Measurements from ENCODE around the gene KCTD18. TPM values are rescaled to one million over a fixed set of nuclear protein-coding genes. Genes with fewer than 3 reads are reported as not detected.

Gene KCTD18
- total RNA-seq, 2 donors from 2014 or later, result 10.5 to 42.3 TPM

GRCh38 chr2:200449149-200449548 lies 60.7 kb downstream of the KCTD18 start:
- intact Hi-C loops (cut with DNase I), result no loop called here
- Histone ChIP-seq H3K9me3 (no peaks in the 10 kb centered on the region), H3K36me3 (replicated peaks in 1 of 2; ENCODE audit: insufficient read depth in 1 of 2, low read depth in 2 of 2) (no peaks in the 10 kb centered on the region), H3K27me3 (no peaks in the 10 kb centered on the region), H3K4me1 (no peaks in the 10 kb centered on the region), H3K27ac (no peak overlapping the region), H3K4me3 (no peak overlapping the region)
- WGBS, 2 donors, result 78 to 83% methylated on average over 4 of the region's 4 CpGs
- no peak for TF ChIP-seq CTCF (IDR thresholded peaks at IDR 0.05)
- TF ChIP-seq POLR2A (IDR thresholded peaks at IDR 0.05), result no peak
- DNase-seq, result no peak
- ATAC-seq, result no peak

GRCh38 chr2:200448455-200448854 lies 61.4 kb downstream of the KCTD18 start:
- H3K4me3 ChIP-seq, result no peak overlapping the region
- no peaks in the 10 kb centered on the region for H3K4me1 ChIP-seq
- TF ChIP-seq POLR2A (IDR thresholded peaks at IDR 0.05) (no peak), CTCF (IDR thresholded peaks at IDR 0.05) (no peak)
- no peak for DNase-seq
- H3K9me3 ChIP-seq, result no peaks in the 10 kb centered on the region
- H3K27me3 ChIP-seq, result no peaks in the 10 kb centered on the region
- no peak overlapping the region for H3K27ac ChIP-seq
- intact Hi-C loops (cut with DNase I), result no loop called here
- no peak for ATAC-seq
- H3K36me3 ChIP-seq (replicated peaks in 1 of 2; ENCODE audit: insufficient read depth in 1 of 2, low read depth in 2 of 2), result no peaks in the 10 kb centered on the region

- intact Hi-C loops (cut with DNase I), result no loop called here
- Histone ChIP-seq H3K36me3 (replicated peaks in 1 of 2; ENCODE audit: insufficient read depth in 1 of 2, low read depth in 2 of 2) (no peaks in the 10 kb centered on the region), H3K27me3 (no peaks in the 10 kb centered on the region), H3K4me1 (no peaks in the 10 kb centered on the region), H3K4me3 (no peak overlapping the region), H3K9me3 (no peaks in the 10 kb centered on the region), H3K27ac (no peak overlapping the region)
- ATAC-seq, result no peak
- no peak for DNase-seq
- TF ChIP-seq CTCF (IDR thresholded peaks at IDR 0.05) (no peak), POLR2A (IDR thresholded peaks at IDR 0.05) (no peak)
- WGBS, 2 donors, result 87% methylated on average over 4 of the region's 4 CpGs
Observed at GRCh38 chr2:200447139-200447855, 62.6 kb downstream of the KCTD18 start.

- Histone ChIP-seq H3K4me3 (no peak overlapping the region), H3K4me1 (no peaks in the 10 kb centered on the region), H3K27ac (no peak overlapping the region), H3K36me3 (replicated peaks in 1 of 2; ENCODE audit: insufficient read depth in 1 of 2, low read depth in 2 of 2) (no peaks in the 10 kb centered on the region), H3K27me3 (no peaks in the 10 kb centered on the region), H3K9me3 (no peaks in the 10 kb centered on the region)
- intact Hi-C loops (cut with DNase I), result no loop called here
- TF ChIP-seq POLR2A (IDR thresholded peaks at IDR 0.05) (no peak), CTCF (IDR thresholded peaks at IDR 0.05) (no peak)
- no peak for DNase-seq
- 83 to 91% methylated on average over 3 of the region's 3 CpGs for WGBS, 2 donors
- ATAC-seq, result no peak
Observed at GRCh38 chr2:200446612-200447011, 63.3 kb downstream of the KCTD18 start.

GRCh38 chr2:200445284-200445683 lies 64.6 kb downstream of the KCTD18 start:
- ATAC-seq (no peak), DNase-seq (no peak)
- H3K36me3 ChIP-seq (replicated peaks in 1 of 2; ENCODE audit: insufficient read depth in 1 of 2, low read depth in 2 of 2), result no peaks in the 10 kb centered on the region
- 92 to 95% methylated on average over 1 of the region's 1 CpG for WGBS, 2 donors
- intact Hi-C loops (cut with DNase I), result no loop called here
- H3K27ac ChIP-seq, result no peak overlapping the region
- no peak overlapping the region for H3K4me3 ChIP-seq
- no peaks in the 10 kb centered on the region for H3K4me1 ChIP-seq
- H3K27me3 ChIP-seq, result no peaks in the 10 kb centered on the region
- TF ChIP-seq CTCF (IDR thresholded peaks at IDR 0.05) (no peak), POLR2A (IDR thresholded peaks at IDR 0.05) (no peak)
- no peaks in the 10 kb centered on the region for H3K9me3 ChIP-seq
